ENCODE results near the gene USP3. TPM values are rescaled to one million over a fixed set of nuclear protein-coding genes. Genes with fewer than 3 reads are reported as not detected.

Gene USP3
- total RNA-seq, 3 donors from 2014 or later, result 65.6 to 101 (median 67.3) TPM

DNA sequence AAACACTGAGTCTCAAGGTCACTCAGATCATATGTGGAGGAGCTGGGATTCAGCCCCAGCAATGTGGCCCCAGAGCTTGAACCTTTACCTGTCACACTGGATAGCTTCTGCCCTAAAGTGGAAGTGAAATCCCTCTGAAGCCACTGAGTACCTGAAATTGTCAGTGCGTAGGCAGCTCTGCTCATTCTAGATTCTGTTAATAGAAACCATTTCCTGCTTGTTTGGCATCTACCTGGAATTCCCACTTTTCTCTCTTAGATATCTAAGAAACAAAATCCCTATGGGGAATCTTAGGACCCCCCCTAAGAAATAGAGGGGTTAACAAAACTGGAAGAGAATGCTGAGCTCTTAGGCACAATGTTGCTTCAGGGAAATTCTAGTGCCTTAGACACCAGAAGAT, 122.6 kb downstream of the USP3 start:
- no peak for DNase-seq
- no peak for ATAC-seq
- no peak overlapping the region for H3K4me3 ChIP-seq
- H3K9me3 ChIP-seq, result no peaks in the 10 kb centered on the region
- TF ChIP-seq, protein P1, sequence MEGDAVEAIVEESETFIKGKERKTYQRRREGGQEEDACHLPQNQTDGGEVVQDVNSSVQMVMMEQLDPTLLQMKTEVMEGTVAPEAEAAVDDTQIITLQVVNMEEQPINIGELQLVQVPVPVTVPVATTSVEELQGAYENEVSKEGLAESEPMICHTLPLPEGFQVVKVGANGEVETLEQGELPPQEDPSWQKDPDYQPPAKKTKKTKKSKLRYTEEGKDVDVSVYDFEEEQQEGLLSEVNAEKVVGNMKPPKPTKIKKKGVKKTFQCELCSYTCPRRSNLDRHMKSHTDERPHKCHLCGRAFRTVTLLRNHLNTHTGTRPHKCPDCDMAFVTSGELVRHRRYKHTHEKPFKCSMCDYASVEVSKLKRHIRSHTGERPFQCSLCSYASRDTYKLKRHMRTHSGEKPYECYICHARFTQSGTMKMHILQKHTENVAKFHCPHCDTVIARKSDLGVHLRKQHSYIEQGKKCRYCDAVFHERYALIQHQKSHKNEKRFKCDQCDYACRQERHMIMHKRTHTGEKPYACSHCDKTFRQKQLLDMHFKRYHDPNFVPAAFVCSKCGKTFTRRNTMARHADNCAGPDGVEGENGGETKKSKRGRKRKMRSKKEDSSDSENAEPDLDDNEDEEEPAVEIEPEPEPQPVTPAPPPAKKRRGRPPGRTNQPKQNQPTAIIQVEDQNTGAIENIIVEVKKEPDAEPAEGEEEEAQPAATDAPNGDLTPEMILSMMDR (IDR thresholded peaks at IDR 0.05), result no peak
- H3K36me3 ChIP-seq (ENCODE audit: low read depth), result peaks cover 9% of the 10 kb centered on the region
- no peaks in the 10 kb centered on the region for H3K4me1 ChIP-seq (ENCODE audit: low read depth)
- intact Hi-C loops (cut with DNase I, micrococcal nuclease), result no loop called here

DNA sequence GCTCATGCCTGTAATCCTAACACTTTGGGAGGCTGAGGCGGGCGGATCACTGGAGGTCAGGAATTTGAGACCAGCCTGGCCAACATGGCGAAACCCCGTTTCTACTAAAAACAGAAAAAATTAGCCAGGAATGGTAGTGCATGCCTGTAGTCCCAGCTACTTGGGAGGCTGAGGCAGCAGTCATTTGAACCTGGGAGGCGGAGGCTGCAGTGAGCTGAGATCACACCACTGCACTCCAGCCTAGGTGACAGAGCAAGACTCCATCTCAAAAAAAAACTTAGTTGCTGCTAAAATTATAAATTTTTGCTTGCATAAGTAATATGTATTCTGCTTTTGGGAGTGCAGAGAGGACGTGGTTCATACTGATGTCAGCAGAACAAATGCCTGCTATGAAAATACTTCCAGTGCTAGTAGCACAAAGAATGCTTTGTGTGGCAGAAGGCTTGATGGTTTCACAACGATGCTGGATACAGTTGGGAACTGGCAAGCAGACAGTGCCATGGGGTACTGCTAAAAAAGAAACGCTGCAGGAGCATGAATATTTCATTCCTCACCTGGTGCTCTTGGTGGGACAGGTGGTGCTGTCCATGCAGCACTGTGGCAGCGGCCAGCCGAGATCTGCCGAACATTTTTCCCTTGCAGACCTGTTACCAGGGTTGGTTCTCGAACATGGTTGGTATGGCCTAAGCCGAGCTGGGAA, 123.9 kb downstream of the USP3 start:
- no peak for ATAC-seq
- TF ChIP-seq, protein P1 (IDR thresholded peaks at IDR 0.05), result no peak
- intact Hi-C loops (cut with DNase I, micrococcal nuclease), result no loop called here
- H3K36me3 ChIP-seq (ENCODE audit: low read depth), result peaks cover 9% of the 10 kb centered on the region
- H3K4me1 ChIP-seq (ENCODE audit: low read depth), result no peaks in the 10 kb centered on the region
- H3K4me3 ChIP-seq, result no peak overlapping the region
- no peak for DNase-seq
- H3K9me3 ChIP-seq, result no peaks in the 10 kb centered on the region

DNA sequence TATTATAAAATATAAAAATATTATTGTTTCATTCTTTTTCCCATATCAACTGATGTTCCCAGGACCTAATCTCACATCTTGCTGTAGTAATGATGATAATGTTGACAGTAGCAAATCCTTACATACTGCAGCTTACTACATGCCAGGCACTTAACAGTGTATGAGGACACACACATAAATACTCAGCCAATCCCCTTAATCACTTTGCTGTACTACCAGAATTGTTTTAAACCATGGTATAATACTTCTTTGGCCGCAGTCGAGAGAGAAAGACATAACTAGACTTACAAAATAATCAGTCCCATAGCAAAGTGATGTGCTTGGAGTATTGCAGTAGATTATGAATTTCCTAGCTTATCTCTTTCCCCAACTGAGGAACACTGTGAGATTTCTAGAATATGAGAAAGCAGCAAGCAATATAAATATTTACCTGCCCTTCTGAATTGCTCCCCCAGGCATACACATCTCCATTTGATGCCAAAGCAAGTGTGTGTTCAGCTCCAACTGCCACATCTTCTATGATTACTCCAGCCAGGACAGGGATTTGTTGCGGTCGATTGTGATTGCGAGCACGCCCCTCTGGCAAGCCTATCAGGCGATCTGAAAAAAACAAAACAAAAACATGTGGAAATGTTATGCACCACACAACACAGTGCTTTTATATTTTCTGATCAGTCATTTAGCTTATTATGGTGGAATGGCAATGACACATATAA, 125.8 kb downstream of the USP3 start:
- intact Hi-C loops (cut with DNase I, micrococcal nuclease), result no loop called here
- Histone ChIP-seq H3K36me3 (ENCODE audit: low read depth) (peaks cover 9% of the 10 kb centered on the region), H3K4me1 (ENCODE audit: low read depth) (no peaks in the 10 kb centered on the region), H3K9me3 (no peaks in the 10 kb centered on the region), H3K4me3 (no peak overlapping the region)
- DNase-seq (no peak), ATAC-seq (no peak)
- TF ChIP-seq, protein P1 (IDR thresholded peaks at IDR 0.05), result no peak

DNA sequence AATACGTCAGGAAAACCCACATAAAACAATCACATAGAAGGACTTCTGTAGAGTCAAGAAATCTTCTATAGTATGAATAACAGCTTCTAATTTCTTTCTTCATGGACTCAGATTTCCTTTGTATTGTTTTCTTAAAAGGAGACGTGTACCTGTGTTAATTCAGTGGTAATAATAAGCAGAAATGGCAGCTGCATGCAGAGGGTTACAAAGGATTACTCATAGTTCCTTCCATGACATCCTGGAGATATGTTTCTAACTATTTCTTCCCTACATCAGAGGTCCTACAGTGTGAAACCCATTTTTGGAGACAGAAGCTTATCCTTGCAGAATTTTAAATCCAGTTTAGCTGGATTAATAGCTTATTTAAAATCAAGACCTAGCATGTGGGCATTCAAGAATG, 128.9 kb downstream of the USP3 start:
- no peaks in the 10 kb centered on the region for H3K9me3 ChIP-seq
- ATAC-seq (no peak), DNase-seq (no peak)
- H3K4me1 ChIP-seq (ENCODE audit: low read depth), result no peaks in the 10 kb centered on the region
- intact Hi-C loops (cut with DNase I, micrococcal nuclease), result no loop called here
- peaks cover 2% of the 10 kb centered on the region for H3K36me3 ChIP-seq (ENCODE audit: low read depth)
- TF ChIP-seq, protein P1 (IDR thresholded peaks at IDR 0.05), result no peak
- no peak overlapping the region for H3K4me3 ChIP-seq

DNA sequence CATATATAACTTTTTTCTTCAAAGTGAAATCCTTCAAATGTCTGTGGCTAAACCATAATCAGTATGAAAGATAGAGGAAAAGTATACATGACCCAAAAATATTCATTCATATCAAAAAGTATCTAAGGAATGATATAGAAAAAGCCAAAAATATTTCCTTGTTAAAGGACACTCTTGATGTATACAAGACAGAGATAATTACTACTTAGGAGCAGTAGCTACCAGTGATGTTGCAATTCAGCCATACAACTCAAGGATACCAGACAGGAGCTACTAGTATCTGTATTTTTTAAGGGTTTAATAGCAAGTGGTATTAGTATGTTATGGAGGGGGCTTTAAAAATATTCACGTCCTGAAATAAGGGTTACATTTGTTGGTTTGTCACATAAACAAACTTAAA, 129.8 kb downstream of the USP3 start:
- TF ChIP-seq, protein P1 (IDR thresholded peaks at IDR 0.05), result no peak
- intact Hi-C loops (cut with DNase I, micrococcal nuclease), result no loop called here
- H3K4me1 ChIP-seq (ENCODE audit: low read depth), result no peaks in the 10 kb centered on the region
- no peak overlapping the region for H3K4me3 ChIP-seq
- DNase-seq (no peak), ATAC-seq (no peak)
- no peaks in the 10 kb centered on the region for H3K9me3 ChIP-seq
- H3K36me3 ChIP-seq (ENCODE audit: low read depth), result no peaks in the 10 kb centered on the region

All from mucosa of descending colon (tissue), 3 donors.